ENCODE measurements around the gene SCMH1. TPM values are rescaled to one million over a fixed set of nuclear protein-coding genes. Genes with fewer than 3 reads are reported as not detected.

Gene SCMH1
- total RNA-seq, 1 experiment from 2014 or later: 19.4 TPM

GRCh38 chr1:41158147-41158875, 83.8 kb downstream of the SCMH1 start (continued):
- TF ChIP-seq FOXJ3 (CRISPR knock-in tag; IDR thresholded peaks at IDR 0.05; ENCODE audit: borderline replicate concordance) (no peak), USF2 (CRISPR knock-in tag; IDR thresholded peaks at IDR 0.05) (no peak), GRHL2 (CRISPR knock-in tag; IDR thresholded peaks at IDR 0.05; ENCODE audit: insufficient replicate concordance, severe bottlenecking) (no peak), E2F1 (CRISPR knock-in tag; IDR thresholded peaks at IDR 0.05) (no peak), ATF1 (CRISPR knock-in tag; IDR thresholded peaks at IDR 0.05) (no peak), MXD4 (CRISPR knock-in tag; IDR thresholded peaks at IDR 0.05; ENCODE audit: borderline replicate concordance) (no peak)

GRCh38 chr1:41155105-41155504, 87.0 kb downstream of the SCMH1 start:
- no peak overlapping the region for H3K4me3 Mint-ChIP-seq
- POLR2A ChIA-PET: no interaction called here
- peaks cover under 1% of the 10 kb centered on the region; the same call in 1 of the 2 replicates for H3K36me3 Mint-ChIP-seq
- DNase-seq (ENCODE audit: low spot score) (no peak), ATAC-seq (no peak)
- no peaks in the 10 kb centered on the region for H3K27me3 Mint-ChIP-seq (ENCODE audit: low read depth)
- H3K4me1 Mint-ChIP-seq: peaks cover 3% of the 10 kb centered on the region; the same call in 1 of the 2 replicates
- CTCF ChIA-PET: no interaction called here
- no peak overlapping the region for H3K27ac Mint-ChIP-seq
- no peak for TF ChIP-seq NR3C1 (CRISPR knock-in tag; conservative IDR thresholded peaks at IDR 0.05; ENCODE audit: low read depth)
- no peak for TF ChIP-seq ETV6 (CRISPR knock-in tag; IDR thresholded peaks at IDR 0.05)
- no peak for TF ChIP-seq ATF6 (CRISPR knock-in tag; IDR thresholded peaks at IDR 0.05)
- H3K9me3 Mint-ChIP-seq: no peaks in the 10 kb centered on the region

- Mint-ChIP-seq H3K4me1 (peaks cover 3% of the 10 kb centered on the region; the same call in 1 of the 2 replicates), H3K9me3 (no peaks in the 10 kb centered on the region), H3K36me3 (peaks cover 9% of the 10 kb centered on the region), H3K27me3 (ENCODE audit: low read depth) (no peaks in the 10 kb centered on the region), H3K27ac (no peak overlapping the region), H3K4me3 (no peak overlapping the region)
- ATAC-seq: no peak
- no peak for TF ChIP-seq ZNF416 (CRISPR knock-in tag; IDR thresholded peaks at IDR 0.05)
- no peak for TF ChIP-seq SP1 (CRISPR knock-in tag; conservative IDR thresholded peaks at IDR 0.05)
- TF ChIP-seq NR1H2 (CRISPR knock-in tag; IDR thresholded peaks at IDR 0.05): no peak
- TF ChIP-seq ZNF423 (CRISPR knock-in tag; IDR thresholded peaks at IDR 0.05): no peak
- no peak for TF ChIP-seq E2F1 (CRISPR knock-in tag; IDR thresholded peaks at IDR 0.05)
- TF ChIP-seq NR3C1 (CRISPR knock-in tag; conservative IDR thresholded peaks at IDR 0.05; ENCODE audit: low read depth): no peak
- ChIA-PET CTCF (no interaction called here), POLR2A (no interaction called here)
- DNase-seq (ENCODE audit: low spot score): no peak
These were observed 88.3 kb downstream of the SCMH1 start for GRCh38 chr1:41153750-41154274.

- H3K27me3 Mint-ChIP-seq (ENCODE audit: low read depth): no peaks in the 10 kb centered on the region
- no peak for ATAC-seq
- peaks cover 3% of the 10 kb centered on the region; the same call in 1 of the 2 replicates for H3K4me1 Mint-ChIP-seq
- ChIA-PET POLR2A (no interaction called here), CTCF (no interaction called here)
- no peak overlapping the region for H3K4me3 Mint-ChIP-seq
- DNase-seq (ENCODE audit: low spot score): no peak
- H3K27ac Mint-ChIP-seq: no peak overlapping the region
- H3K36me3 Mint-ChIP-seq: peaks cover 9% of the 10 kb centered on the region
- TF ChIP-seq JUN (CRISPR knock-in tag; IDR thresholded peaks at IDR 0.05): no peak
- no peak for TF ChIP-seq HMGA2 (CRISPR knock-in tag; IDR thresholded peaks at IDR 0.05)
- no peak for TF ChIP-seq ZNF281 (CRISPR knock-in tag; IDR thresholded peaks at IDR 0.05)
- no peak for TF ChIP-seq NFATC4 (CRISPR knock-in tag; IDR thresholded peaks at IDR 0.05)
- no peaks in the 10 kb centered on the region for H3K9me3 Mint-ChIP-seq
These were observed 89.5 kb downstream of the SCMH1 start for GRCh38 chr1:41152622-41153044.
